GM23248 (cell line): ENCODE measurements around the gene OR4D1. TPM values are rescaled to one million over a fixed set of nuclear protein-coding genes. Genes with fewer than 3 reads are reported as not detected.

ENCODE experiments used
- DNase-seq: peaks from one replicate; pipeline ENCODE4 v3.0.0-alpha.2; 2015
- H2AFZ ChIP-seq: fragments of 200-600 bp; sonication (generic); 2 replicates; pipeline ENCODE4 v1.6.1; 2016; ENCODE audit warnings: antibody characterized with exemption
- H3F3A ChIP-seq: fragments of 200-600 bp; sonication (generic); 2 replicates; pipeline ENCODE4 v1.6.1; 2016; ENCODE audit warnings: mild to moderate bottlenecking, antibody characterized with exemption, mixed run types; ENCODE audit not compliant: insufficient read depth
- H3K27ac ChIP-seq: fragments of 200-600 bp; sonication (generic); 2 replicates; pipeline ENCODE4 v1.5.1; 2016; ENCODE audit warnings: mild to moderate bottlenecking
- H3K27me3 ChIP-seq: fragments of 200-600 bp; sonication (generic); replicated peaks from 2 replicates; pipeline ENCODE4 v1.6.1; 2016; ENCODE audit warnings: mild to moderate bottlenecking; ENCODE audit not compliant: insufficient read depth
- H3K36me3 ChIP-seq: fragments of 200-600 bp; sonication (generic); 2 replicates; pipeline ENCODE4 v1.6.1; 2016; ENCODE audit warnings: low read depth, mild to moderate bottlenecking
- H3K4me1 ChIP-seq: fragments of 200-600 bp; sonication (generic); 2 replicates; pipeline ENCODE4 v1.6.1; 2016; ENCODE audit warnings: mild to moderate bottlenecking; ENCODE audit not compliant: insufficient read depth
- H3K4me2 ChIP-seq: fragments of 200-600 bp; sonication (generic); one replicate; pipeline ENCODE4 v1.6.1; 2016; ENCODE audit warnings: mild to moderate bottlenecking; ENCODE audit not compliant: unreplicated experiment
- H3K4me3 ChIP-seq: fragments of 200-600 bp; sonication (generic); 2 replicates; pipeline ENCODE4 v1.5.1; 2016; ENCODE audit warnings: mild to moderate bottlenecking
- H3K79me2 ChIP-seq: fragments of 200-600 bp; sonication (generic); 2 replicates; pipeline ENCODE4 v1.6.1; 2016; ENCODE audit warnings: mild to moderate bottlenecking; ENCODE audit not compliant: insufficient read depth
- H3K9ac ChIP-seq: fragments of 200-600 bp; sonication (generic); 2 replicates; pipeline ENCODE4 v1.6.1; 2016; ENCODE audit warnings: mild to moderate bottlenecking
- H3K9me2 ChIP-seq: fragments of 200-600 bp; sonication (generic); 2 replicates; pipeline ENCODE4 v1.6.1; 2016; ENCODE audit warnings: mixed run types, mild to moderate bottlenecking, moderate library complexity; ENCODE audit not compliant: insufficient read depth
- H3K9me3 ChIP-seq: fragments of 200-600 bp; sonication (generic); one replicate; pipeline ENCODE4 v1.6.1; 2017; ENCODE audit warnings: low read depth
- H4K20me1 ChIP-seq: fragments of 200-600 bp; sonication (generic); 2 replicates; pipeline ENCODE4 v1.6.0; 2016; ENCODE audit not compliant: insufficient read depth
- EZH2 ChIP-seq: fragments of 200-600 bp; sonication (generic); IDR thresholded peaks from 2 replicates; pipeline ENCODE4 v1.6.1; 2018; ENCODE audit warnings: antibody characterized with exemption, mild to moderate bottlenecking; ENCODE audit not compliant: insufficient read depth, poor library complexity, severe bottlenecking
- EZH2phosphoT487 ChIP-seq: fragments of 200-600 bp; sonication (generic); IDR thresholded peaks from 2 replicates; pipeline ENCODE4 v1.6.1; 2018; ENCODE audit warnings: antibody characterized with exemption, moderate library complexity, mild to moderate bottlenecking, low read depth; ENCODE audit not compliant: insufficient read depth
- WGBS, 2 experiments: methylation state at CpG; one replicate each; pipeline ENCODE4 v1.1.6; 2015 to 2017; ENCODE audit warnings: low lambda C conversion rate in 2 of 2, low coverage in 1 of 2; ENCODE audit errors: missing lambda C conversion rate in 2 of 2; 5-methylcytosine and 5-hydroxymethylcytosine counted together
- in situ Hi-C: fragments of 300-500 bp; cut with MboI; formaldehyde crosslinking; loops from 2 replicates; pipeline ENCODE4 v1.15.0; 2020
- polyA plus RNA-seq: library from polyadenylated mRNA; unstranded; fragments of >200 nt; fragmentation: Nextera tagmentation; extraction: Ambion mirVana; gene quantifications from 2 replicates; pipeline ENCODE4 v1.2.1, GENCODE V29; 2016
- total RNA-seq: library from RNA; depleted of rRNA; stranded (reverse); fragments of >200 nt; shearing (Covaris generic); gene quantifications from 2 replicates; pipeline ENCODE4 v1.2.3, GENCODE V29; 2014

Gene OR4D1
- total and polyA plus RNA-seq, 2 experiments from 2014 or later, result not detected

GRCh38 chr17:58158181-58158580 lies 10.0 kb downstream of the OR4D1 start:
- H3K4me1 ChIP-seq, result no peaks in the 10 kb centered on the region
- DNase-seq, result no peak
- H3K9me3 ChIP-seq, result no peaks in the 10 kb centered on the region
- H3K79me2 ChIP-seq, result no peaks in the 10 kb centered on the region
- no peaks in the 10 kb centered on the region for H4K20me1 ChIP-seq
- H3K27me3 ChIP-seq, result peaks cover 40% of the 10 kb centered on the region
- H3K9ac ChIP-seq, result no peak overlapping the region
- H3K36me3 ChIP-seq, result no peaks in the 10 kb centered on the region
- no peak overlapping the region for H3K4me2 ChIP-seq
- H3K9me2 ChIP-seq, result no peaks in the 10 kb centered on the region
- TF ChIP-seq EZH2phosphoT487, result no peak
- no peak for TF ChIP-seq EZH2
- H3K27ac ChIP-seq, result no peak overlapping the region
- no peak overlapping the region for H3K4me3 ChIP-seq
- no peak overlapping the region for H2AFZ ChIP-seq
- in situ Hi-C loops, result no loop called here
- H3F3A ChIP-seq, result no peaks in the 10 kb centered on the region
- 24 to 25% methylated on average over 2 of the region's 2 CpGs for WGBS, 2 experiments

DNA sequence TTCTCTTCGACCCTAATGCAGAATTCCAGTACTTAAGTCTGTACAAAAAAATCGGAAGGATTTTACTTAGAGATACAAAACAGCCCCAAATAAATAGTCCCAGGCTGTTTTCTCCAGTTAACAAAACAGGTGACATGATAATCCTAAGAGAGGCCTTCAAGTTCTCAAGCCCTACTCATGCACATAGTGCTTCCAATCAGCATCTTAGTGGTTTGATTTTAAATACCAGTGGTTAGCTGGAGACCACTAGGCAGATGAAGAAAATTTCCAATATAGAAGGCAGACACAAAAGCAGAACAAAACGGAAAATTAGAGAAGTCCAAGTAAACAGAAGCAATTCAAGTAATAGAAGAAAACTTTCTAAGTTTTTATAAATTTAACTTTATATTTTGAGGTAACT lies 13.4 kb downstream of the OR4D1 start:
- Histone ChIP-seq H3K9ac (no peak overlapping the region), H3K79me2 (no peaks in the 10 kb centered on the region), H4K20me1 (no peaks in the 10 kb centered on the region), H3K4me2 (no peak overlapping the region), H3K4me1 (no peaks in the 10 kb centered on the region), H3K27ac (no peak overlapping the region), H3K4me3 (no peak overlapping the region), H3K36me3 (no peaks in the 10 kb centered on the region), H3K9me3 (no peaks in the 10 kb centered on the region), H2AFZ (no peak overlapping the region), H3F3A (no peaks in the 10 kb centered on the region), H3K27me3 (peaks cover 34% of the 10 kb centered on the region), H3K9me2 (no peaks in the 10 kb centered on the region)
- in situ Hi-C loops, result no loop called here
- no peak for DNase-seq
- no peak for TF ChIP-seq EZH2
- TF ChIP-seq EZH2phosphoT487, result no peak
- 25 to 26% methylated on average over 3 of the region's 3 CpGs for WGBS, 2 experiments

DNA sequence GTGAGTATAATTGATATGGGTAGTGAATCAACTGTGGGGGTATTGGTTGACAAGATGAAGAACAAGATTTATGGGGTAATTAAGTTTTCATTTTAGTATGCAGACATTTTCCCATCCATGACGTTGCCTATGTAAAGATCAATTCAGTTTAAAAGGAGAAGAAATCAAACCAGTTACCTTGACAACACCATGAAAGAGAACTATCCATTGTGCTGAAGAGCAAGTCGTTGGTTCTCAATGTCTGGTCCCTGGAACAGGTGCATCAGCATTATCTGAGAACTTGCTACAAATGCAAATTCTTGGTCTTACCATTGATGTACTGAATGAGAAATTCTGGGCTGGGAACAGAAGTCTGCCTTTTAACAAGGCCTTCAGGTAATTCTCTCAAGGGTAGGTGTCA lies 17.8 kb downstream of the OR4D1 start:
- Histone ChIP-seq H3K9me2 (no peaks in the 10 kb centered on the region), H3K79me2 (no peaks in the 10 kb centered on the region), H3K27me3 (0 out of 2 replicates have a peak, but pooled peaks cover 19% of the 10 kb centered on the region), H3K36me3 (no peaks in the 10 kb centered on the region), H4K20me1 (no peaks in the 10 kb centered on the region), H3K9me3 (no peaks in the 10 kb centered on the region), H3K4me1 (no peaks in the 10 kb centered on the region), H3K4me2 (no peak overlapping the region), H3K27ac (no peak overlapping the region), H3K9ac (no peak overlapping the region), H2AFZ (no peak overlapping the region), H3K4me3 (no peak overlapping the region), H3F3A (no peaks in the 10 kb centered on the region)
- TF ChIP-seq EZH2phosphoT487 (no peak), EZH2 (no peak)
- in situ Hi-C loops, result no loop called here
- DNase-seq, result no peak
- WGBS, 2 experiments, result 9 to 20% methylated on average over 2 of the region's 2 CpGs

DNA sequence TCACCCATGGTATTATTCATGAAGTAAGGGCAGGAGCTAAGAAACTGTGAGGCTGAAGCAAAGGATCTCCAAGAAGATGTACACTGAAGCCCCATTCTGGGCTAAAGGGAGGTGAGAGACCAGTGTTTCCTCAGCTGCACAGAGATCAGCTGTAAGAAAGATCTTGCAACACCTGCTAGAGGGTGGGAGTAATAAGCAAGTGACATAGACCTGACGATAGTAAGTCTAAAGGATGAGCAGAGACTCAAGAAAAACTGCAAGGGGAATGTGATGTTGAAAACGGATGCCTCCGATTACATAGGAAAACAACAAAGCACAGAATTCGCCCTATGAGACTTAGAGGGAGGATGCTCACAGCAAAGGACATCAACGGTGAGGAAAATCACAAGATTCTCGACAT lies 18.5 kb downstream of the OR4D1 start, which contains the start of gene OR4D2:
Gene OR4D2 (plus strand): TSS at position 301 of the 400 bp plus-strand sequence. CDS start 2,674 bp downstream, outside the sequence.
- Histone ChIP-seq H2AFZ (no peak within 1 kb of the TSS), H4K20me1 (no peaks in the 10 kb centered on the region), H3K27me3 (peaks cover 19% of the 10 kb centered on the region; the same call in 1 of the 2 replicates), H3K27ac (no peak within 1 kb of the TSS), H3K79me2 (no peaks in the 10 kb centered on the region), H3K36me3 (no peaks in the 10 kb centered on the region), H3F3A (no peaks in the 10 kb centered on the region), H3K4me3 (no peak within 1 kb of the TSS), H3K4me2 (no peak within 1 kb of the TSS), H3K9ac (no peak within 1 kb of the TSS), H3K9me3 (no peaks in the 10 kb centered on the region), H3K9me2 (no peaks in the 10 kb centered on the region), H3K4me1 (no peaks in the 10 kb centered on the region)
- DNase-seq, result no peak
- TF ChIP-seq EZH2 (no peak), EZH2phosphoT487 (no peak)
- WGBS, 2 experiments, result 4 to 8% methylated on average over 6 of the region's 6 CpGs
- in situ Hi-C loops, result no loop called here

- in situ Hi-C loops, result no loop called here
- 39 to 45% methylated on average over 4 of the region's 4 CpGs for WGBS, 2 experiments
- no peaks in the 10 kb centered on the region for H3K79me2 ChIP-seq
- peaks cover 15% of the 10 kb centered on the region; the same call in 1 of the 2 replicates for H3K27me3 ChIP-seq
- H3F3A ChIP-seq, result no peaks in the 10 kb centered on the region
- no peaks in the 10 kb centered on the region for H3K9me3 ChIP-seq
- H4K20me1 ChIP-seq, result no peaks in the 10 kb centered on the region
- H3K9me2 ChIP-seq, result no peaks in the 10 kb centered on the region
- H2AFZ ChIP-seq, result no peak overlapping the region
- no peak overlapping the region for H3K9ac ChIP-seq
- H3K36me3 ChIP-seq, result no peaks in the 10 kb centered on the region
- no peaks in the 10 kb centered on the region for H3K4me1 ChIP-seq
- no peak for DNase-seq
- H3K4me3 ChIP-seq, result no peak overlapping the region
- no peak overlapping the region for H3K4me2 ChIP-seq
- H3K27ac ChIP-seq, result no peak overlapping the region
- no peak for TF ChIP-seq EZH2phosphoT487
- no peak for TF ChIP-seq EZH2
These were observed 22.4 kb downstream of the OR4D1 start for GRCh38 chr17:58170622-58171021.
